Measurements from ENCODE around the gene PCDHGC5.

DNA sequence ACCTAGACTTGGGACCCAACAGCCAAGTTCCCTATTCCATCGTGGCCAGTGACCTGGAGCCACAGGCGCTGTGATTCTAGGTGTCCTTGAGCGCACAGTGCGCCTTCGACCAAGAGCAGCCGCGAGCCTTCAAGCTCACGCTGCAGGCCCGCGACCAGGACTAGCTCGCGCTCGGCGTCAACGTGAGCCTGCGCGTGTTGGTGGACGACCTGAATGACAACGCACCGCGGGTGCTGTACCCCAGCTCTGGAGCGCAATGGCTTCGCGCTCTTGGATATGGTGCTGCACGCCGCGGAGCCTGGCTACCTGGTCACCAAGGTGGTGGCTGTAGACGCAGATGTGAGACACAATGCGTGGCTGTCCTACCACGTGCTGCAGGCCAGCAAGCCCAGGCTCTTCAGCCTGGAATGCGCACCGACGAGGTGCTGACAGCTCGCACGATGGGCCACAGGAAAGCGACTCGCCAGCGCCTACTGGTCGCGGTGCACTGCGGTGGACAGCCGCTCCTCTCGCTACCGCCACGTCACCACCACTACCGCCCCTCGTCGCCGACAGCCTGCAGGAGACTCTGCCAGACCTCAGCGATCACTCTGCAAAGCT lies 47.2 kb upstream of the PCDHGC5 start:
- TF ChIP-seq, protein P1, sequence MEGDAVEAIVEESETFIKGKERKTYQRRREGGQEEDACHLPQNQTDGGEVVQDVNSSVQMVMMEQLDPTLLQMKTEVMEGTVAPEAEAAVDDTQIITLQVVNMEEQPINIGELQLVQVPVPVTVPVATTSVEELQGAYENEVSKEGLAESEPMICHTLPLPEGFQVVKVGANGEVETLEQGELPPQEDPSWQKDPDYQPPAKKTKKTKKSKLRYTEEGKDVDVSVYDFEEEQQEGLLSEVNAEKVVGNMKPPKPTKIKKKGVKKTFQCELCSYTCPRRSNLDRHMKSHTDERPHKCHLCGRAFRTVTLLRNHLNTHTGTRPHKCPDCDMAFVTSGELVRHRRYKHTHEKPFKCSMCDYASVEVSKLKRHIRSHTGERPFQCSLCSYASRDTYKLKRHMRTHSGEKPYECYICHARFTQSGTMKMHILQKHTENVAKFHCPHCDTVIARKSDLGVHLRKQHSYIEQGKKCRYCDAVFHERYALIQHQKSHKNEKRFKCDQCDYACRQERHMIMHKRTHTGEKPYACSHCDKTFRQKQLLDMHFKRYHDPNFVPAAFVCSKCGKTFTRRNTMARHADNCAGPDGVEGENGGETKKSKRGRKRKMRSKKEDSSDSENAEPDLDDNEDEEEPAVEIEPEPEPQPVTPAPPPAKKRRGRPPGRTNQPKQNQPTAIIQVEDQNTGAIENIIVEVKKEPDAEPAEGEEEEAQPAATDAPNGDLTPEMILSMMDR (IDR thresholded peaks at IDR 0.05), result no peak
- TF ChIP-seq POLR2A (IDR thresholded peaks at IDR 0.05), result no peak

All from lower leg skin (tissue), 3 donors.